HCT116 (cell line): ENCODE results near the gene HABP2. TPM values are rescaled to one million over a fixed set of nuclear protein-coding genes. Genes with fewer than 3 reads are reported as not detected.

Experiments
- ATAC-seq: fragments of 200-7000 bp; cut with Tn5 transposase; 2 replicates; pipeline ENCODE4 v1.9.1; 2020; ENCODE audit warnings: mild to moderate bottlenecking, moderate library complexity
- BruUV-seq: library from RNA; stranded (reverse); fragments of 400-500 nt; replicated peaks from 2 replicates; lab custom pipeline; 2021; lab: Mats Ljungman, UMichigan
- CTCF ChIA-PET: fragments of 300-600 bp; sonication (Branson Sonifier 250); formaldehyde crosslinking; loops from one replicate; lab custom pipeline; 2021; ENCODE audit warnings: antibody characterized with exemption; lab: Charles Lee
- POLR2A ChIA-PET: fragments of 300-600, 350-600 bp; sonication (Branson Sonifier 250); formaldehyde crosslinking; loops from one replicate; lab custom pipeline; 2021; ENCODE audit warnings: antibody characterized with exemption; lab: Charles Lee
- RAD21 ChIA-PET, 2 experiments: fragments of 300-600 bp; sonication (Branson Sonifier 250); formaldehyde crosslinking; loops; one replicate each; lab custom pipeline; 2023; ENCODE audit warnings: low total read pairs in 2 of 2; ENCODE audit not compliant: uncharacterized antibody in 2 of 2, unreplicated experiment in 2 of 2, low non-redundant PET in 1 of 2; lab: Charles Lee
- DNase-seq: peaks from one replicate; pipeline ENCODE4 v3.0.0-alpha.2; 2010; ENCODE audit warnings: low read depth, low spot score
- H2AFZ ChIP-seq: fragments of 200-600 bp; shearing (Covaris generic), sonication (generic); 2 replicates; pipeline ENCODE4 v1.6.1; 2017; ENCODE audit warnings: low read depth, mixed run types, mixed read lengths, antibody characterized with exemption, low read length; ENCODE audit not compliant: poor library complexity, severe bottlenecking
- H3K27ac ChIP-seq: 2 replicates; pipeline ENCODE4 v1.5.1; 2012; ENCODE audit warnings: low read depth, low read length
- H3K27me3 ChIP-seq: fragments of 200-600 bp; sonication (generic); 2 replicates; pipeline ENCODE4 v1.6.1; 2016; ENCODE audit warnings: mixed run types, low read length, mixed read lengths; ENCODE audit not compliant: insufficient read depth
- H3K36me3 ChIP-seq, 2 experiments: fragments of 200-500 bp in 1 of 2; fragments of 200-600 bp in 1 of 2; sonication (Bioruptor generic) in 1 of 2; sonication (generic) in 1 of 2; 2 replicates each; pipeline versions ENCODE4 v1.5.1 to v1.6.1; 2014 to 2016; ENCODE audit warnings: low read length in 2 of 2, inconsistent platforms in 1 of 2, mixed read lengths in 1 of 2, mixed run types in 1 of 2; ENCODE audit not compliant: insufficient read depth in 2 of 2, control insufficient read depth in 1 of 2
- H3K4me1 ChIP-seq, 2 experiments: fragments of 200-600 bp in 1 of 2; sonication (generic) in 1 of 2; 2 replicates each; pipeline versions ENCODE4 v1.5.1 to v1.6.1; 2012 to 2017; ENCODE audit warnings: low read length in 2 of 2, inconsistent platforms in 1 of 2, mild to moderate bottlenecking in 1 of 2, mixed read lengths in 1 of 2, mixed run types in 1 of 2, moderate library complexity in 1 of 2; ENCODE audit not compliant: insufficient read depth in 2 of 2, control insufficient read depth in 1 of 2
- H3K4me2 ChIP-seq: fragments of 200-600 bp; sonication (generic); 2 replicates; pipeline ENCODE4 v1.6.1; 2017; ENCODE audit warnings: mixed run types, low read length, mixed read lengths
- H3K4me3 ChIP-seq, 2 experiments: fragments of 200-600 bp in 1 of 2; sonication (generic) in 1 of 2; replicated peaks in 1 of 2; 2 replicates each; pipeline ENCODE4 v1.5.1; 2011 to 2016; ENCODE audit warnings: low read length in 2 of 2, control low read depth in 1 of 2, low read depth in 1 of 2, mild to moderate bottlenecking in 1 of 2, mixed read lengths in 1 of 2, mixed run types in 1 of 2
- H3K79me2 ChIP-seq: fragments of 200-600 bp; sonication (generic); 2 replicates; pipeline ENCODE4 v1.6.1; 2017; ENCODE audit warnings: mild to moderate bottlenecking, mixed run types, low read length, moderate library complexity, mixed read lengths; ENCODE audit not compliant: insufficient read depth
- H3K9ac ChIP-seq: fragments of 200-600 bp; sonication (generic); 2 replicates; pipeline ENCODE4 v1.6.1; 2016; ENCODE audit warnings: low read length, mixed read lengths
- H3K9me2 ChIP-seq: fragments of 200-600 bp; sonication (generic), shearing (Covaris generic); 2 replicates; pipeline ENCODE4 v1.6.1; 2017; ENCODE audit warnings: mixed run types, mild to moderate bottlenecking, moderate library complexity; ENCODE audit not compliant: insufficient read depth
- H3K9me3 ChIP-seq, 2 experiments: fragments of 200-500 bp in 1 of 2; fragments of 200-600 bp in 1 of 2; sonication (Bioruptor generic) in 1 of 2; sonication (generic) in 1 of 2; 2 replicates each; pipeline ENCODE4 v1.6.1; 2014 to 2017; ENCODE audit warnings: low read length in 2 of 2, mixed read lengths in 2 of 2, inconsistent platforms in 1 of 2, low read depth in 1 of 2, mild to moderate bottlenecking in 1 of 2, mixed run types in 1 of 2, moderate library complexity in 1 of 2; ENCODE audit not compliant: control insufficient read depth in 1 of 2, insufficient read depth in 1 of 2
- H4K20me1 ChIP-seq: fragments of 200-600 bp; sonication (generic), shearing (Covaris generic); 2 replicates; pipeline ENCODE4 v1.6.1; 2017; ENCODE audit warnings: mixed run types, mild to moderate bottlenecking, moderate library complexity; ENCODE audit not compliant: insufficient read depth
- ATF3 ChIP-seq: IDR thresholded peaks from 2 replicates; pipeline ENCODE4 v1.6.1; 2012
- CBX3 ChIP-seq: IDR thresholded peaks from 2 replicates; pipeline ENCODE4 v1.6.1; 2012; ENCODE audit warnings: low read depth
- EGR1 ChIP-seq: IDR thresholded peaks from 2 replicates; pipeline ENCODE4 v1.6.1; 2012; ENCODE audit warnings: low read depth
- ELF1 ChIP-seq: IDR thresholded peaks from 2 replicates; pipeline ENCODE4 v1.6.1; 2012; ENCODE audit warnings: low read depth, borderline replicate concordance
- EZH2 ChIP-seq: fragments of 200-600 bp; sonication (generic); IDR thresholded peaks from 2 replicates; pipeline ENCODE4 v1.6.1; 2017; ENCODE audit warnings: antibody characterized with exemption, mixed run types
- EZH2phosphoT487 ChIP-seq: fragments of 200-600 bp; IDR thresholded peaks from 2 replicates; pipeline ENCODE4 v1.6.1; 2018; ENCODE audit warnings: antibody characterized with exemption, borderline replicate concordance
- FOSL1 ChIP-seq: IDR thresholded peaks from 2 replicates; pipeline ENCODE4 v1.6.1; 2012; ENCODE audit warnings: low read depth
- JUND ChIP-seq: IDR thresholded peaks from 2 replicates; pipeline ENCODE4 v1.6.1; 2012
- POLR2A ChIP-seq: IDR thresholded peaks from 2 replicates; pipeline ENCODE4 v1.7.0; 2011; ENCODE audit warnings: borderline replicate concordance; ENCODE audit not compliant: insufficient read depth, insufficient read length; ENCODE audit errors: extremely low read depth
- POLR2AphosphoS5 ChIP-seq: IDR thresholded peaks from 2 replicates; pipeline ENCODE4 v1.6.1; 2011; ENCODE audit warnings: mild to moderate bottlenecking, low read depth, low read length, moderate library complexity
- RAD21 ChIP-seq: IDR thresholded peaks from 2 replicates; pipeline ENCODE4 v1.6.1; 2012; ENCODE audit warnings: low read depth, mild to moderate bottlenecking
- REST ChIP-seq: IDR thresholded peaks from 2 replicates; pipeline ENCODE4 v1.6.1; 2012; ENCODE audit warnings: low read depth
- SIN3A ChIP-seq: IDR thresholded peaks from 2 replicates; pipeline ENCODE4 v1.6.1; 2012; ENCODE audit warnings: low read depth
- SP1 ChIP-seq: IDR thresholded peaks from 2 replicates; pipeline ENCODE4 v1.6.1; 2012; ENCODE audit warnings: low read depth
- SRF ChIP-seq: IDR thresholded peaks from 2 replicates; pipeline ENCODE4 v1.6.1; 2012; ENCODE audit warnings: low read depth
- YY1 ChIP-seq: IDR thresholded peaks from 2 replicates; pipeline ENCODE4 v1.6.1; 2011; ENCODE audit warnings: low read length, low read depth, moderate library complexity, mild to moderate bottlenecking; ENCODE audit not compliant: insufficient replicate concordance; ENCODE audit errors: extremely low read depth
- ZFX ChIP-seq: fragments of 450-650 bp; IDR thresholded peaks from 2 replicates; pipeline ENCODE4 v1.6.1; 2017
- ZNF274 ChIP-seq: fragments of 200-500 bp; sonication (Bioruptor generic); IDR thresholded peaks from 2 replicates; pipeline ENCODE4 v1.6.1; 2014; ENCODE audit warnings: mild to moderate bottlenecking, low read depth, low read length, inconsistent platforms
- intact Hi-C: fragments of 100-400 bp; cut with micrococcal nuclease; formaldehyde crosslinking; loops from 2 replicates; pipeline ENCODE4 v1.10.0; 2022
- total RNA-seq: library from RNA; stranded (reverse); gene quantifications from one replicate; pipeline ENCODE4 v1.2.1, GENCODE V29; 2021; ENCODE audit not compliant: unreplicated experiment
- TF ChIP-seq, protein P1 (sequence below): IDR thresholded peaks from 2 replicates; pipeline ENCODE4 v1.6.1; 2012

Gene HABP2
- total RNA-seq, 1 experiment from 2014 or later, result 0.20 TPM

- ChIA-PET CTCF (interaction anchor here (0.6 kb wide), 1 partner anchor 1074 kb away, joined by 3 read pairs; no protein-coding TSS in a partner anchor), RAD21 (no interaction called here), POLR2A (no interaction called here)
- TF ChIP-seq EZH2phosphoT487 (no peak), ATF3 (no peak), POLR2AphosphoS5 (no peak), SIN3A (no peak), POLR2A (no peak), RAD21 (no peak), SP1 (no peak), EGR1 (no peak), JUND (no peak), ZFX (no peak), FOSL1 (no peak), ZNF274 (no peak), EZH2 (no peak), YY1 (no peak), ELF1 (no peak), REST (no peak), SRF (no peak), CBX3 (no peak)
- TF ChIP-seq, protein P1, sequence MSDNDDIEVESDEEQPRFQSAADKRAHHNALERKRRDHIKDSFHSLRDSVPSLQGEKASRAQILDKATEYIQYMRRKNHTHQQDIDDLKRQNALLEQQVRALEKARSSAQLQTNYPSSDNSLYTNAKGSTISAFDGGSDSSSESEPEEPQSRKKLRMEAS, result no peak
- no TSS peak for BruUV-seq
- H3K36me3 ChIP-seq, result no peaks in the 10 kb centered on the region
- ATAC-seq (no peak), DNase-seq (no peak)
- H4K20me1 ChIP-seq, result no peaks in the 10 kb centered on the region
- no peak overlapping the region for H3K4me2 ChIP-seq
- no peaks in the 10 kb centered on the region for H3K9me3 ChIP-seq
- no peaks in the 10 kb centered on the region for H3K79me2 ChIP-seq
- H3K4me1 ChIP-seq, result no peaks in the 10 kb centered on the region
- H3K27ac ChIP-seq, result no peak overlapping the region
- intact Hi-C loops, result no loop called here
- no peak overlapping the region for H3K4me3 ChIP-seq
- H2AFZ ChIP-seq, result no peak overlapping the region
- H3K9ac ChIP-seq, result no peak overlapping the region
- H3K9me2 ChIP-seq, result no peaks in the 10 kb centered on the region
- peaks cover 45% of the 10 kb centered on the region for H3K27me3 ChIP-seq
Observed at GRCh38 chr10:113592380-113592779, 39.5 kb downstream of the HABP2 start.
